ENCODE data around the gene MANEA. TPM values are rescaled to one million over a fixed set of nuclear protein-coding genes. Genes with fewer than 3 reads are reported as not detected.
A peak's percentile ranks its signal among the peaks of the same experiment; 100 is the strongest.

MANEA gene
- total and polyA plus RNA-seq, 4 donors, result 4.1 to 12.8 (median 9.9) TPM

DNA sequence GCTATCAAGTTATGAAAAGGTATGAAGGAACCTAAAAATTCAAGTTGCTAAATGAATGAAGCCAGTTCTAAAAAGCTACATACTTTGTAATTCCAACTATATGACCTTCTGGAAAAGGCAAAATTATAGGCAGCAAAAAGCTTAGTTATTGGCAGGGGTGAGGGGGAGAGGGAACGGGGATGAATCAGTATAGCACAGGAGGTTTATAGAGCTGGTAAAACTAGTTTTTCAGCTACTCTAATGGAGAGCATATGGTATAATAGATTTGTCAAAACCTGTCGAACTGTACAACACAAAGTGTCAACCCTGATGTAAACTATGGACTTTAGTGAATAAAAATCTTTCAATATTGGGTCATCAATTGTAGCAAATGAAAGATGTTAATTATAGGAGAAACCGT, 18.7 kb downstream of the MANEA start:
- H3K9me3 ChIP-seq (ENCODE audit: control insufficient read depth, low read length), result no peaks in the 10 kb centered on the region
- WGBS, 2 donors, result 91 to 93% methylated on average over 3 of the region's 3 CpGs
- no peak overlapping the region for H3K4me3 ChIP-seq (ENCODE audit: low read length in 2 of 2)
- intact Hi-C loops (cut with DNase I), result no loop called here
- H3K36me3 ChIP-seq (ENCODE audit: control insufficient read depth in 1 of 2, insufficient read depth in 2 of 2, low read length in 1 of 2), result no peaks in the 10 kb centered on the region
- DNase-seq (no peak), ATAC-seq (ENCODE audit: low FRiP score) (no peak)
- no peak overlapping the region for H3K27ac ChIP-seq (ENCODE audit: low read depth in 1 of 2, low read length in 2 of 2)
- peaks cover 0 to 2% of the 10 kb centered on the region in 2 donors for H3K4me1 ChIP-seq (ENCODE audit: control insufficient read depth in 1 of 2, insufficient read depth in 2 of 2, low read length in 2 of 2)
- no peaks in the 10 kb centered on the region for H3K27me3 ChIP-seq (ENCODE audit: control insufficient read depth in 1 of 2, insufficient read depth in 2 of 2, low read length in 1 of 2)

DNA sequence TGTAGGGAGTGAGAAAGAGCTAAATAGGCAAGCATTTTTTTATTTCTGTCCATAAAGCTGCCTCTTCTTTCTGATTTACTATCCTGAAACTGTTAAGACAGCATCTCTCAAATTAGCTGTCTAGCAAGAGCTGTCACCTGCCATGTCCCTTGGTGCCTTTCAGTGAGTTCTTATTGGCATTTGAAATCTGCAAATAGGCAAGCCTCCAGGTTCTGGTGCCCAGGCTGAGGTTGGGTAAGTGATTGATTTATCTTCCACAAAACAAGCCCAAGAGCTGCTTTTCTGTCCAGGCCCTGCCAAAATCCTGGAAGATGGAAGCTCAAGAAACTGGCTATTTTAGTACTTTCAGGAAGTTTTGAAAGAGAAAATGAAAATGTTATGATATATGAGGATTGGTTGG, 22.4 kb downstream of the MANEA start:
- ATAC-seq (ENCODE audit: low FRiP score) (no peak), DNase-seq (no peak)
- intact Hi-C loops (cut with DNase I), result no loop called here
- Histone ChIP-seq H3K27me3 (ENCODE audit: control insufficient read depth in 1 of 2, insufficient read depth in 2 of 2, low read length in 1 of 2) (no peaks in the 10 kb centered on the region), H3K9me3 (ENCODE audit: control insufficient read depth, low read length) (no peaks in the 10 kb centered on the region), H3K4me3 (ENCODE audit: low read length in 2 of 2) (no peak overlapping the region), H3K27ac (ENCODE audit: low read depth in 1 of 2, low read length in 2 of 2) (peak overlapping the region in 1 of 2 donors; percentile 74), H3K4me1 (ENCODE audit: control insufficient read depth in 1 of 2, insufficient read depth in 2 of 2, low read length in 2 of 2) (peaks cover 0 to 2% of the 10 kb centered on the region in 2 donors), H3K36me3 (ENCODE audit: control insufficient read depth in 1 of 2, insufficient read depth in 2 of 2, low read length in 1 of 2) (no peaks in the 10 kb centered on the region)

DNA sequence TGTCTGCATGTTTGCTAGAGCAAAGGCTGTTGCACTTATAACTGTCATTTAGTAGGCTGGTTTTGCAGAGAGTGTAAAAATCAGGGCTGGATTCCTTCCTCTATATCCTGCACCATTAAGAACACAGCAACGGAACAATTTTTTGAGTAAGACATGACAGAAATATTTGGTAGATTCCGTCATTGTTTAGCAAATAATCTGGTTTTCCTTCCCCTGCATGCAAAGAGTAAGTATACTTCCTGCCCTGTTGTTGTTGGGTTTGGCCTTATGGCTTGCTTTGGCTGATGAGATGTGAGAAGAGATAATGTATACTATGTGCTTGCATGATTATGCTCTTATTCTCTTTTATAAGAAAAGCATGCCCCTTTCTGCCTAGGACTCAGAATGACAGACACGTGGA, 23.8 kb downstream of the MANEA start:
- no peaks in the 10 kb centered on the region for H3K9me3 ChIP-seq (ENCODE audit: control insufficient read depth, low read length)
- no peak overlapping the region for H3K27ac ChIP-seq (ENCODE audit: low read depth in 1 of 2, low read length in 2 of 2)
- ATAC-seq (ENCODE audit: low FRiP score), result no peak
- peaks cover 0 to 2% of the 10 kb centered on the region in 2 donors for H3K4me1 ChIP-seq (ENCODE audit: control insufficient read depth in 1 of 2, insufficient read depth in 2 of 2, low read length in 2 of 2)
- 48 to 54% methylated on average over 3 of the region's 3 CpGs for WGBS, 2 donors
- no peaks in the 10 kb centered on the region for H3K36me3 ChIP-seq (ENCODE audit: control insufficient read depth in 1 of 2, insufficient read depth in 2 of 2, low read length in 1 of 2)
- no peak for DNase-seq
- intact Hi-C loops (cut with DNase I), result no loop called here
- no peaks in the 10 kb centered on the region for H3K27me3 ChIP-seq (ENCODE audit: control insufficient read depth in 1 of 2, insufficient read depth in 2 of 2, low read length in 1 of 2)
- H3K4me3 ChIP-seq (ENCODE audit: low read length in 2 of 2), result no peak overlapping the region

DNA sequence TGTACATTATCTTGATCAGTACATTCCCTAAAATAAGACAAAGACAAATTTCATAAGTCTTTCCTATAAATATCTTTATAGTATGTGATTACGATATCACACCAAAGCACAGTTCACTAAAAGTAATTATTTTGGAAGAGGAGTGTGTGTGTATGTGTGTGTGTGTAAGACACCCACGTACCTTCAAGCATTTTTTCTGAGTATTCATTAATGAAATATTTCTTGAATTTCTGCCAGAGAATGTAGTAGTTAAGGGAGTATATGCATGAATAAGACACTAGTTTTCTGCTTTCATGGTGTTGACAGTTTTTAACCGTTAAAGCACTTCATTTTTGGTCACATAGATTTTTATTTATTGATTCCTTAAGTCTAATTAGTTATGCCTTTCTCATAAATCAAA, 36.8 kb downstream of the MANEA start:
- Histone ChIP-seq H3K36me3 (ENCODE audit: control insufficient read depth in 1 of 2, insufficient read depth in 2 of 2, low read length in 1 of 2) (no peaks in the 10 kb centered on the region), H3K4me1 (ENCODE audit: control insufficient read depth in 1 of 2, insufficient read depth in 2 of 2, low read length in 2 of 2) (no peaks in the 10 kb centered on the region), H3K4me3 (ENCODE audit: low read length in 2 of 2) (no peak overlapping the region), H3K27ac (ENCODE audit: low read depth in 1 of 2, low read length in 2 of 2) (no peak overlapping the region), H3K27me3 (ENCODE audit: control insufficient read depth in 1 of 2, insufficient read depth in 2 of 2, low read length in 1 of 2) (no peaks in the 10 kb centered on the region), H3K9me3 (ENCODE audit: control insufficient read depth, low read length) (no peaks in the 10 kb centered on the region)
- intact Hi-C loops (cut with DNase I), result no loop called here
- no peak for ATAC-seq (ENCODE audit: low FRiP score)
- DNase-seq, result no peak
- 72 to 74% methylated on average over 3 of the region's 3 CpGs for WGBS, 2 donors

- no peak for DNase-seq
- Histone ChIP-seq H3K4me1 (ENCODE audit: control insufficient read depth in 1 of 2, insufficient read depth in 2 of 2, low read length in 2 of 2) (no peaks in the 10 kb centered on the region), H3K27ac (ENCODE audit: low read depth in 1 of 2, low read length in 2 of 2) (no peak overlapping the region), H3K9me3 (ENCODE audit: control insufficient read depth, low read length) (no peaks in the 10 kb centered on the region), H3K27me3 (ENCODE audit: control insufficient read depth in 1 of 2, insufficient read depth in 2 of 2, low read length in 1 of 2) (peaks cover 0 to 4% of the 10 kb centered on the region in 2 donors), H3K36me3 (ENCODE audit: control insufficient read depth in 1 of 2, insufficient read depth in 2 of 2, low read length in 1 of 2) (no peaks in the 10 kb centered on the region), H3K4me3 (ENCODE audit: low read length in 2 of 2) (no peak overlapping the region)
- no peak for ATAC-seq (ENCODE audit: low FRiP score)
- 70 to 71% methylated on average over 2 of the region's 2 CpGs for WGBS, 2 donors
- intact Hi-C loops (cut with DNase I), result no loop called here
Measured at GRCh38 chr6:95629551-95629950, 52.2 kb downstream of the MANEA start.

DNA sequence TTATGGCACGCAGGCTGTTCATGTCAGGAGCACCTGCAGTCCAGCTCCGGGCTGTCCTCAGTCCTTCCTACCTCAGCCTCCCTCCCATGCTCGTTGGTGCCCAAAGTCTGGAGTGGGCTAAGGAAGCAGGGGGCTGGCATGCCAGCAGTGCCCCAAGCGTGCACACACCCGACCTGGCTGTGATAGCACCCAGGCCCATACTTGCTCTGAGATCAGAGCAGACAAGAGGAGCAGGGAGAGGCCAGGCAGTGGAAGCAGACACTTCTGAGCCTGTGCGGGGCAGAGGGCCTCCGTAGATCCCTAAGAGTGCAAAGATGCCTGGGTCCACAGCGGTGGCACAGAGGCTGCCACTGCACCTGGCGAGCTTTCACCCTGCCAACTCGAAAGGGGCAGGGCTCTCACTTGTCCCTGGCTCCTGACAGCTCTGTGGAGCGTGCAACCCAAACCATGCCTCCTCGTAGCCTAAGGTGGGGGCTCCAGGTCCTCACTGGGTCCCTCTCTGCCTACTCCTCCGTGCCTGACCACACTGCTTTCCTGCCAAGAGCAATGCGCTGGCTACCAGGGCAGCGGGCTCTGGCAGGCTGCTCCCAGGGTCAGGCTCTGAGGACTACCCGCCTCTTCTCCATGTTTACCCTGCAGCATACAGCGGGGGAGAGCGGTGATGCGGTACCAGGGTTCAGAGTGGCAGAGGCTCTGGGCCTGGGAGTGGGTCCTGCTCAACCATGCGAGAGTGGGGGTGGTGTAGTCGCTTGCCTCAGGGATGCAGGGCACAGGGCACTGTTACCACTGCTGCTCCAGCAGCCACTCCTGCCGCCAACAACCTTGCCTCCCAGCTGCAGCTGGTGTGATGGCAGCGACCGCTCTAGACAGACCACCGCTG, 59.5 kb downstream of the MANEA start:
- ATAC-seq (ENCODE audit: low FRiP score) (peak; percentile 50), DNase-seq (no peak)
- Histone ChIP-seq H3K9me3 (ENCODE audit: control insufficient read depth, low read length) (peaks cover 2% of the 10 kb centered on the region), H3K27me3 (ENCODE audit: control insufficient read depth in 1 of 2, insufficient read depth in 2 of 2, low read length in 1 of 2) (no peaks in the 10 kb centered on the region), H3K4me1 (ENCODE audit: control insufficient read depth in 1 of 2, insufficient read depth in 2 of 2, low read length in 2 of 2) (no peaks in the 10 kb centered on the region), H3K4me3 (ENCODE audit: low read length in 2 of 2) (no peak overlapping the region), H3K36me3 (ENCODE audit: control insufficient read depth in 1 of 2, insufficient read depth in 2 of 2, low read length in 1 of 2) (no peaks in the 10 kb centered on the region), H3K27ac (ENCODE audit: low read depth in 1 of 2, low read length in 2 of 2) (no peak overlapping the region)
- intact Hi-C loops (cut with DNase I), result no loop called here
- WGBS, 2 donors, result 88% methylated on average over 25 of the region's 25 CpGs

DNA sequence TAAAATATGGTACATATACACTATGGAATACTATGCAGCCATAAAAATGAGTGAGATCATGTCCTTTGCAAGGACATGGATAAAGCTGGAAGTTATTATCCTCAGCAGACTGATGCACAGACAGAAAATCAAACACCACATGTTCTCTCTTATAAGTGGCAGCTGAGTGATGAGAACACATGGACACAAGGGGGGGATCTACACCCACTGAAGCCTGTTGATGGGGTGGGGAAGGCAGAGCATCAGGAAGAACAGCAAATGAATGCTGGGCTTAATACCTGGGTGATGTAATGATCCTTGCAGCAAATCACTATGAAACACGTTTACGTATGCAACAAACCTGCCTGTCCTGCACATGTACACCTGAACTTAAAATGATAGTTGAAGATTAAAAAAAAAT, 71.3 kb downstream of the MANEA start:
- DNase-seq (no peak), ATAC-seq (ENCODE audit: low FRiP score) (no peak)
- Histone ChIP-seq H3K27ac (ENCODE audit: low read depth in 1 of 2, low read length in 2 of 2) (no peak overlapping the region), H3K4me3 (ENCODE audit: low read length in 2 of 2) (no peak overlapping the region), H3K36me3 (ENCODE audit: control insufficient read depth in 1 of 2, insufficient read depth in 2 of 2, low read length in 1 of 2) (no peaks in the 10 kb centered on the region), H3K4me1 (ENCODE audit: control insufficient read depth in 1 of 2, insufficient read depth in 2 of 2, low read length in 2 of 2) (no peaks in the 10 kb centered on the region), H3K27me3 (ENCODE audit: control insufficient read depth in 1 of 2, insufficient read depth in 2 of 2, low read length in 1 of 2) (no peaks in the 10 kb centered on the region), H3K9me3 (ENCODE audit: control insufficient read depth, low read length) (peaks cover 2% of the 10 kb centered on the region)
- WGBS, 2 donors, result 89 to 93% methylated on average over 2 of the region's 2 CpGs
- intact Hi-C loops (cut with DNase I), result no loop called here

DNA sequence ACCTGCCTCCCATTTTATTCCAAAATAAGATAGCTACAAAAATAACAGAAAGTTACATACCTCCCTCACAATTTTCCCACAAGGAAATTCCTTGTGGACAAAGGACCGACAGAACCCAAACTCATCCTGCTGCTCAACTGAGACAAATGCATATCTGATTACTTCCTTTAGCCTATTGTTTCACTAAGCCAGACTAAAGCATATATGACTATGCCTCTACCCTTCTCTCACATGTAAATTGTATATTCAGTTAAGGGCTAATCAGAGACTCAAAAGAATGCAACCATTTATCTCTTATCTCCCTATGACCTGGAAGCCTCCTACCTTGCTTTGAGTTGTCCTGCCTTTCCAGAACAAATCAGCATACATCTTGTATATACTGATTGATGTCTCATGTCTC, 72.1 kb downstream of the MANEA start:
- intact Hi-C loops (cut with DNase I), result no loop called here
- H3K4me1 ChIP-seq (ENCODE audit: control insufficient read depth in 1 of 2, insufficient read depth in 2 of 2, low read length in 2 of 2), result no peaks in the 10 kb centered on the region
- H3K9me3 ChIP-seq (ENCODE audit: control insufficient read depth, low read length), result peaks cover 2% of the 10 kb centered on the region
- no peak for DNase-seq
- H3K27me3 ChIP-seq (ENCODE audit: control insufficient read depth in 1 of 2, insufficient read depth in 2 of 2, low read length in 1 of 2), result no peaks in the 10 kb centered on the region
- no peak overlapping the region for H3K4me3 ChIP-seq (ENCODE audit: low read length in 2 of 2)
- no peaks in the 10 kb centered on the region for H3K36me3 ChIP-seq (ENCODE audit: control insufficient read depth in 1 of 2, insufficient read depth in 2 of 2, low read length in 1 of 2)
- H3K27ac ChIP-seq (ENCODE audit: low read depth in 1 of 2, low read length in 2 of 2), result no peak overlapping the region
- ATAC-seq (ENCODE audit: low FRiP score), result no peak
- WGBS, 2 donors, result 66 to 70% methylated on average over 1 of the region's 1 CpG

DNA sequence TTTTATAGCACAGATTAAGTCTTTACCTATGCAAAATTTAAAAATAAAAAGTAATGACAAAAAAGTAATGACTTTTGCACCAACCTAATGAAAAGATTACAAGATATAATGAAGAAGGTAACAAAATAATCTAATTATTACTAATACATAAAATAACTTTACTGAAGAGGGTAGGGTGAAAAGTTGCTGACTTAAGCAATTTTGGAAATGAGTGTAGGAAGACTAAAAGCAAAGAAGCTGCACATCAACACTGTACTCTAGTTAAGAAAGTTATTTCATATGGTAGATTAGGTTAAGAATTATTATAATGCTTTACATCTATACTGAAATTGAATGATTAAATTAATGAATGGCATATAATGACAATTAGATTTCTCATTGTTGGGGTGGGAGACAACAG, 76.8 kb downstream of the MANEA start:
- H3K9me3 ChIP-seq (ENCODE audit: control insufficient read depth, low read length), result no peaks in the 10 kb centered on the region
- DNase-seq (no peak), ATAC-seq (ENCODE audit: low FRiP score) (no peak)
- intact Hi-C loops (cut with DNase I), result no loop called here
- no peak overlapping the region for H3K27ac ChIP-seq (ENCODE audit: low read depth in 1 of 2, low read length in 2 of 2)
- no peaks in the 10 kb centered on the region for H3K36me3 ChIP-seq (ENCODE audit: control insufficient read depth in 1 of 2, insufficient read depth in 2 of 2, low read length in 1 of 2)
- no peak overlapping the region for H3K4me3 ChIP-seq (ENCODE audit: low read length in 2 of 2)
- no peaks in the 10 kb centered on the region for H3K4me1 ChIP-seq (ENCODE audit: control insufficient read depth in 1 of 2, insufficient read depth in 2 of 2, low read length in 2 of 2)
- H3K27me3 ChIP-seq (ENCODE audit: control insufficient read depth in 1 of 2, insufficient read depth in 2 of 2, low read length in 1 of 2), result no peaks in the 10 kb centered on the region

Measured in aorta (tissue), 5 donors.